Right lobe of liver (tissue), 6 donors: ENCODE data around the gene PDK1. TPM values are rescaled to one million over a fixed set of nuclear protein-coding genes. Genes with fewer than 3 reads are reported as not detected.
A peak's percentile ranks its signal among the peaks of the same experiment; 100 is the strongest.

Experiments
- ATAC-seq, 4 donors: fragments of 200-7000 bp; cut with Tn5 transposase; one replicate each; pipeline ENCODE4 v1.9.1; 2020; ENCODE audit warnings: mild to moderate bottlenecking in 4 of 4, moderate library complexity in 4 of 4
- DNase-seq, 3 donors: peaks; one replicate each; pipeline ENCODE4 v3.0.0-alpha.2; 2020
- H3K27ac ChIP-seq, 3 donors: fragments of 200-600 bp; one replicate each; pipeline ENCODE4 v1.8.0; 2022
- H3K27me3 ChIP-seq, 2 donors: fragments of 200-600 bp; one replicate each; pipeline ENCODE4 v1.8.0; 2022
- H3K36me3 ChIP-seq, 4 donors: fragments of 200-600 bp; sonication (generic) in 1 of 4; one replicate each; pipeline versions ENCODE4 v1.5.1 to v1.8.0; 2017 to 2022; ENCODE audit warnings: control low read depth in 1 of 4
- H3K4me1 ChIP-seq, 4 donors: fragments of 200-600 bp; sonication (generic) in 1 of 4; one replicate each; pipeline versions ENCODE4 v1.5.1 to v1.8.0; 2017 to 2022; ENCODE audit warnings: control low read depth in 1 of 4
- H3K4me3 ChIP-seq, 3 donors: fragments of 200-600 bp; one replicate each; pipeline ENCODE4 v1.8.0; 2022
- H3K9me3 ChIP-seq, 4 donors: fragments of 200-600 bp; sonication (generic) in 1 of 4; one replicate each; pipeline versions ENCODE4 v1.5.1 to v1.8.0; 2017 to 2022; ENCODE audit warnings: control low read depth in 1 of 4
- CTCF ChIP-seq, 4 donors: fragments of 200-600 bp in 3 of 4; fragments of 450-650 bp in 1 of 4; IDR thresholded peaks; one replicate each; pipeline versions ENCODE4 v1.5.1 to v1.8.0; 2016 to 2022; ENCODE audit warnings: antibody characterized with exemption in 4 of 4, mild to moderate bottlenecking in 2 of 4
- POLR2A ChIP-seq: fragments of 450-650 bp; IDR thresholded peaks from one replicate; pipeline ENCODE4 v1.6.1; 2017; ENCODE audit warnings: antibody characterized with exemption, mild to moderate bottlenecking
- WGBS: methylation state at CpG from one replicate; pipeline ENCODE4 v1.1.6; 2018; ENCODE audit warnings: low coverage, low lambda C conversion rate; ENCODE audit not compliant: insufficient coverage; ENCODE audit errors: missing lambda C conversion rate; 5-methylcytosine and 5-hydroxymethylcytosine counted together
- intact Hi-C, 2 donors: fragments of 100-400 bp; cut with DNase I; formaldehyde crosslinking; loops; one replicate each; pipeline versions ENCODE4 v1.11.2 to v1.14.1; 2022
- total RNA-seq, 6 experiments: library from RNA; depleted of rRNA in 2 of 6; stranded (reverse); fragments of >200 nt in 2 of 6; fragmentation: NEBNext Ultra II Directional in 3 of 6; extraction: Animal tissue kit (Norgen Biotek cat#: 25700) in 3 of 6; gene quantifications; one replicate each; pipeline versions ENCODE4 v1.1.0 to v1.2.4, GENCODE V29; 2016 to 2023
- donor health status: DM: no; HTN: yes; CAD: no.
- donor health status: DM: no; HTN: no; CAD: no.
- donor health status: DM: no; HTN: no; CAD: no.
- donor health status: DM: no; HTN: yes; CAD: no.
- donor health status: DM: no; HTN: yes; CAD: no.

PDK1 gene
- total RNA-seq, 6 experiments from 2014 or later, result 5.0 to 34.1 (median 9.6) TPM

- Histone ChIP-seq H3K36me3 (peaks cover 0 to 5% (median 2%) of the 10 kb centered on the region in 4 donors), H3K27ac (no peak overlapping the region), H3K9me3 (no peaks in the 10 kb centered on the region), H3K4me1 (no peaks in the 10 kb centered on the region), H3K4me3 (no peak overlapping the region), H3K27me3 (no peaks in the 10 kb centered on the region)
- DNase-seq (no peak), ATAC-seq (no peak)
- intact Hi-C loops, result no loop called here
- WGBS, result 58% methylated on average over 1 of the region's 1 CpG
- TF ChIP-seq POLR2A (no peak), CTCF (IDR thresholded peaks at IDR 0.05) (no peak)
Observed at GRCh38 chr2:172599947-172600346, 44.1 kb downstream of the PDK1 start.

- ATAC-seq, result peak in 1 of 4 donors; percentile 54
- DNase-seq, result no peak
- no peak for TF ChIP-seq POLR2A
Observed at GRCh38 chr2:172600557-172601008, 44.7 kb downstream of the PDK1 start.

GRCh38 chr2:172606285-172606684, 50.4 kb downstream of the PDK1 start:
- H3K36me3 ChIP-seq, result no peaks in the 10 kb centered on the region
- ATAC-seq, result no peak
- DNase-seq, result no peak
- no peak overlapping the region for H3K27ac ChIP-seq
- no peak overlapping the region for H3K4me3 ChIP-seq
- no peaks in the 10 kb centered on the region for H3K27me3 ChIP-seq
- H3K9me3 ChIP-seq, result no peaks in the 10 kb centered on the region
- TF ChIP-seq CTCF (IDR thresholded peaks at IDR 0.05), result no peak
- TF ChIP-seq POLR2A, result no peak
- intact Hi-C loops, result no loop called here
- H3K4me1 ChIP-seq, result no peaks in the 10 kb centered on the region
- WGBS, result 100% methylated on average over 1 of the region's 1 CpG

More at GRCh38 chr2:172600557-172601008, 44.7 kb downstream of the PDK1 start:
- no peaks in the 10 kb centered on the region for H3K27me3 ChIP-seq
- no peaks in the 10 kb centered on the region for H3K9me3 ChIP-seq
- 54% methylated on average over 4 of the region's 6 CpGs for WGBS
- no peak overlapping the region for H3K4me3 ChIP-seq
- H3K27ac ChIP-seq, result no peak overlapping the region
- H3K4me1 ChIP-seq, result no peaks in the 10 kb centered on the region
- peaks cover 0 to 5% (median 2%) of the 10 kb centered on the region in 4 donors for H3K36me3 ChIP-seq
- intact Hi-C loops, result no loop called here

- no peaks in the 10 kb centered on the region for H3K4me1 ChIP-seq
- H3K27me3 ChIP-seq, result no peaks in the 10 kb centered on the region
- intact Hi-C loops, result no loop called here
- no peak for DNase-seq
- no peaks in the 10 kb centered on the region for H3K9me3 ChIP-seq
- no peak overlapping the region for H3K4me3 ChIP-seq
- TF ChIP-seq POLR2A, result no peak
- no peak for TF ChIP-seq CTCF (IDR thresholded peaks at IDR 0.05)
- no peaks in the 10 kb centered on the region for H3K36me3 ChIP-seq
- no peak for ATAC-seq
- WGBS, result 88% methylated on average over 3 of the region's 3 CpGs
- H3K27ac ChIP-seq, result no peak overlapping the region
Observed at GRCh38 chr2:172607379-172607928, 51.6 kb downstream of the PDK1 start.

- intact Hi-C loops, result no loop called here
- no peaks in the 10 kb centered on the region for H3K4me1 ChIP-seq
- peak; percentile 28 to 63 (median 32) for ATAC-seq
- no peaks in the 10 kb centered on the region for H3K9me3 ChIP-seq
- no peak overlapping the region for H3K27ac ChIP-seq
- TF ChIP-seq CTCF (IDR thresholded peaks at IDR 0.05) (no peak), POLR2A (no peak)
- H3K4me3 ChIP-seq, result no peak overlapping the region
- DNase-seq, result no peak
- no peaks in the 10 kb centered on the region for H3K27me3 ChIP-seq
- 68% methylated on average over 5 of the region's 5 CpGs for WGBS
- no peaks in the 10 kb centered on the region for H3K36me3 ChIP-seq
Observed at GRCh38 chr2:172609488-172609887, 53.6 kb downstream of the PDK1 start.
